ENCODE results near the gene PGS1. TPM values are rescaled to one million over a fixed set of nuclear protein-coding genes. Genes with fewer than 3 reads are reported as not detected.

PGS1 gene
- total RNA-seq, 5 donors from 2014 or later (not counting 1 experiment from before 2014, with no cell fraction given), result 60.5 to 87.2 (median 78.9) TPM

DNA sequence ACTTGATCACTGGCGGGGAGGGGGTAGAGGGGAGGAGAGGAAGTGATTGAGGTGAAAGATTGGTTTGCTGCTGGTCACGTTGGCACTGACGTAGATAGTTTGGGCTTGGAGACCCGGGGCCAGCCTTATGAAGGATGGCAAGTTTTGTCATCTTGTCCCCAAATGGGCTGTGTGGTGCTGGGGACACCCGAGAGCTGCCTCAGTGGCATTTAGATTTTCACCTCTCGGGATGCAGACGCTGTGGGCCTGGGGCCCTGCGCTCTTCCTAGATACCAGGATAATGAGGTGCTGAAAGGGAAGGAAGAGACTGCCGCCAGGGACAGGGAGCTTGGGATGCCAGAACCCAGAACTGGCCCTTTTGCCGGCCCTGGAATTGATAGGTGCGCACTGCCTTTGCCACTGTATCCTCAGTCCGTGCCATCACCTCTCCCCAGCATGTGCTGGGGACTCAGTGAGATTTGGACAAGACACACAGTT is 17.2 kb upstream of the PGS1 start:
- peak overlapping the region; percentile 82 to 86 for H3K27ac Mint-ChIP-seq
- H3K9me3 Mint-ChIP-seq, result no peaks in the 10 kb centered on the region
- Histone ChIP-seq H3K4me1 (ENCODE audit: control insufficient read depth in 1 of 2, extremely low read depth in 1 of 2, insufficient read depth in 2 of 2, low read length in 2 of 2) (peaks cover 22 to 47% of the 10 kb centered on the region in 2 experiments), H3K36me3 (ENCODE audit: control insufficient read depth in 2 of 2, extremely low read depth in 1 of 2, insufficient read depth in 1 of 2, low read length in 1 of 2) (peaks cover 0 to 23% of the 10 kb centered on the region in 2 donors), H3K27ac (ENCODE audit: low read length) (no peak overlapping the region), H3K27me3 (replicated peaks in 1 of 2; ENCODE audit: control insufficient read depth in 2 of 2, extremely low read depth in 1 of 2, insufficient read depth in 2 of 2, low read length in 1 of 2) (peaks cover 0 to 21% of the 10 kb centered on the region in 2 experiments), H3K4me3 (ENCODE audit: control insufficient read depth in 1 of 2, extremely low read depth in 1 of 2, low read length in 1 of 2) (no peak overlapping the region), H3K9me3 (no peaks in the 10 kb centered on the region)
- H3K4me3 Mint-ChIP-seq, result peak overlapping the region; percentile 77 to 84 (median 84)
- peaks cover 9% of the 10 kb centered on the region for H3K36me3 Mint-ChIP-seq
- POLR2A ChIA-PET, result interaction anchor here in 1 of 2 donors (0.5 kb wide), 1 partner anchor 116 kb away, joined by 3 read pairs; no protein-coding TSS in a partner anchor
- 67% methylated on average over 8 of the region's 12 CpGs for WGBS (ENCODE audit: insufficient coverage)
- peaks cover 22 to 36% (median 33%) of the 10 kb centered on the region in 3 donors for H3K4me1 Mint-ChIP-seq
- CTCF ChIA-PET, result interaction anchor here in 1 of 2 donors (0.5 to 1.3 kb wide), 4 partner anchors 17 to 51 kb away, joined by 3 to 7 read pairs (median 4); no protein-coding TSS in a partner anchor
- H3K27me3 Mint-ChIP-seq, result peaks cover 0 to 5% of the 10 kb centered on the region in 2 donors
- ATAC-seq (replicated peaks in 1 of 4) (no peak), DNase-seq (no peak)

DNA sequence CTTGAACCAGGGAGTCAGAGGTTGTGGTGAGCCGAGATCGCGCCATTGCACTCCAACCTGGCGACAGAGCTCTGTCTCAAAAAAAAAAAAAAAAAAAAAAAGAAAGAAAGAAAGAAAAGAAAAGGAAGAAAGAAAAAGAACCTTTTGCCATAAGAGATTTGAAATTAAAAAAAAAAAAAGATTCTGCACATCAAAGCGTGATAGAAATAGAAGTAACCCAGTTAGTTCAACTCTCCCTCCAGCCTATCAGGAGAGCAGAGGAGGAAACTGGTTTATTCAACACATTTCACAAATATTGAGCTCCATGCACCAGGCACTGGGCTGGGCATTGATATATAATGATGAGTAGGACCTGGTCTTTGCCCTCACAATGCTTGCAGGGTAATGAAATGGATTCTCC is 16.2 kb upstream of the PGS1 start:
- DNase-seq, result no peak
- Histone ChIP-seq H3K27me3 (replicated peaks in 1 of 2; ENCODE audit: control insufficient read depth in 2 of 2, extremely low read depth in 1 of 2, insufficient read depth in 2 of 2, low read length in 1 of 2) (peaks cover 0 to 25% of the 10 kb centered on the region in 2 experiments), H3K4me3 (ENCODE audit: control insufficient read depth in 1 of 2, extremely low read depth in 1 of 2, low read length in 1 of 2) (no peak overlapping the region), H3K36me3 (ENCODE audit: control insufficient read depth in 2 of 2, extremely low read depth in 1 of 2, insufficient read depth in 1 of 2, low read length in 1 of 2) (peaks cover 0 to 17% of the 10 kb centered on the region in 2 donors), H3K27ac (ENCODE audit: low read length) (no peak overlapping the region), H3K9me3 (no peaks in the 10 kb centered on the region), H3K4me1 (ENCODE audit: control insufficient read depth in 1 of 2, extremely low read depth in 1 of 2, insufficient read depth in 2 of 2, low read length in 2 of 2) (peaks cover 17 to 39% of the 10 kb centered on the region in 2 experiments)
- H3K27me3 Mint-ChIP-seq, result peaks cover 0 to 5% of the 10 kb centered on the region in 2 donors
- no CpG with 5 or more reads among the region's 5 CpGs for WGBS (ENCODE audit: insufficient coverage)
- peaks cover 9% of the 10 kb centered on the region for H3K36me3 Mint-ChIP-seq
- no peaks in the 10 kb centered on the region for H3K9me3 Mint-ChIP-seq
- H3K4me3 Mint-ChIP-seq, result no peak overlapping the region
- POLR2A ChIA-PET, result interaction anchor here (0.6 to 0.7 kb wide), 2 partner anchors 51 to 1712 kb away, joined by 5 to 6 read pairs; no protein-coding TSS in a partner anchor
- peaks cover 16 to 28% (median 24%) of the 10 kb centered on the region in 3 donors for H3K4me1 Mint-ChIP-seq
- H3K27ac Mint-ChIP-seq, result peak overlapping the region in 1 of 2 donors; percentile 42
- ATAC-seq (replicated peaks in 1 of 4), result no peak
- CTCF ChIA-PET, result interaction anchor here (0.5 to 1.6 kb wide), 12 partner anchors 13 to 402 kb away, joined by 3 to 6 read pairs (median 4); partner anchors contain the start of gene BIRC5 (in 1 of the 2)

DNA sequence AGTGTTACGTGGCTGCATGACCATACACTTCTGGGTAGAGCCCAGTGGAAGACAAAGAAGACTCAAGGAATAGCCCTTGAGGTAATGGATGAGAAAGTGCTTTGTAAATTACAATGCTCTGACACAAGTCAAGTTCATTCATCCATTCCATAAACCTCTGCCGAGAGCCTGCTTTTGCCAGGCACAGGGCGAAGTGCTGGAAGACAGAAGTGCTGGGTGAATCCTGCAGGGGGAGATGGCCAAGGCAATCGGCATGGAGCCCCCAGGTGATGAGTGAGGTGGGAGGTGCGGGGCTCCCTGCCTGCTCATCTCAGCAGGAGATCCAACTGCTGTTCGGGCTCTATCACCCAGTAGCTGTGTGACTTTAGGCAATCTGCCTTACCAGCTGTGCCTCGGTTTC is 15.8 kb upstream of the PGS1 start:
- Mint-ChIP-seq H3K4me1 (peaks cover 11 to 24% (median 19%) of the 10 kb centered on the region in 3 donors), H3K9me3 (no peaks in the 10 kb centered on the region), H3K4me3 (no peak overlapping the region), H3K27me3 (peaks cover 0 to 5% of the 10 kb centered on the region in 2 donors), H3K36me3 (peaks cover 5% of the 10 kb centered on the region), H3K27ac (peak overlapping the region in 1 of 2 donors; percentile 42)
- H3K27me3 ChIP-seq (replicated peaks in 1 of 2; ENCODE audit: control insufficient read depth in 2 of 2, extremely low read depth in 1 of 2, insufficient read depth in 2 of 2, low read length in 1 of 2), result peaks cover 0 to 25% of the 10 kb centered on the region in 2 experiments
- POLR2A ChIA-PET, result interaction anchor here in 1 of 2 donors (0.6 kb wide), 1 partner anchor 46 kb away, joined by 3 read pairs; no protein-coding TSS in a partner anchor
- no peak overlapping the region for H3K27ac ChIP-seq (ENCODE audit: low read length)
- 83% methylated on average over 3 of the region's 7 CpGs for WGBS (ENCODE audit: insufficient coverage)
- DNase-seq (no peak), ATAC-seq (replicated peaks in 1 of 4) (no peak)
- CTCF ChIA-PET, result interaction anchor here (0.5 to 1.6 kb wide), 9 partner anchors 11 to 149 kb away, joined by 3 to 4 read pairs (median 3); partner anchors contain the start of gene BIRC5 (in 1 of the 2)
- no peak overlapping the region for H3K4me3 ChIP-seq (ENCODE audit: control insufficient read depth in 1 of 2, extremely low read depth in 1 of 2, low read length in 1 of 2)
- peaks cover 0 to 12% of the 10 kb centered on the region in 2 donors for H3K36me3 ChIP-seq (ENCODE audit: control insufficient read depth in 2 of 2, extremely low read depth in 1 of 2, insufficient read depth in 1 of 2, low read length in 1 of 2)
- no peaks in the 10 kb centered on the region for H3K9me3 ChIP-seq
- peaks cover 13 to 35% of the 10 kb centered on the region in 2 experiments for H3K4me1 ChIP-seq (ENCODE audit: control insufficient read depth in 1 of 2, extremely low read depth in 1 of 2, insufficient read depth in 2 of 2, low read length in 2 of 2)

- no peak overlapping the region for H3K4me3 ChIP-seq (ENCODE audit: control insufficient read depth in 1 of 2, extremely low read depth in 1 of 2, low read length in 1 of 2)
- peaks cover 0 to 24% of the 10 kb centered on the region in 2 experiments for H3K27me3 ChIP-seq (replicated peaks in 1 of 2; ENCODE audit: control insufficient read depth in 2 of 2, extremely low read depth in 1 of 2, insufficient read depth in 2 of 2, low read length in 1 of 2)
- peaks cover 7 to 12% (median 8%) of the 10 kb centered on the region in 3 donors for H3K4me1 Mint-ChIP-seq
- no peak overlapping the region for H3K27ac Mint-ChIP-seq
- ATAC-seq (replicated peaks in 1 of 4) (no peak), DNase-seq (no peak)
- H3K36me3 ChIP-seq (ENCODE audit: control insufficient read depth in 2 of 2, extremely low read depth in 1 of 2, insufficient read depth in 1 of 2, low read length in 1 of 2), result no peaks in the 10 kb centered on the region
- peaks cover 0 to 5% of the 10 kb centered on the region in 2 donors for H3K27me3 Mint-ChIP-seq
- no peak overlapping the region for H3K4me3 Mint-ChIP-seq
- POLR2A ChIA-PET, result no interaction called here
- no peaks in the 10 kb centered on the region for H3K9me3 Mint-ChIP-seq
- 30% methylated on average over 20 of the region's 26 CpGs for WGBS (ENCODE audit: insufficient coverage)
- H3K36me3 Mint-ChIP-seq, result no peaks in the 10 kb centered on the region
- no peaks in the 10 kb centered on the region for H3K9me3 ChIP-seq
- H3K4me1 ChIP-seq (ENCODE audit: control insufficient read depth in 1 of 2, extremely low read depth in 1 of 2, insufficient read depth in 2 of 2, low read length in 2 of 2), result peaks cover 2 to 18% of the 10 kb centered on the region in 2 experiments
- H3K27ac ChIP-seq (ENCODE audit: low read length), result no peak overlapping the region
- CTCF ChIA-PET, result interaction anchor here in 1 of 2 donors (1.2 kb wide), 1 partner anchor 58 kb away, joined by 4 read pairs; no protein-coding TSS in a partner anchor
These were observed 13.8 kb upstream of the PGS1 start for GRCh38 chr17:78364436-78365281.

DNA sequence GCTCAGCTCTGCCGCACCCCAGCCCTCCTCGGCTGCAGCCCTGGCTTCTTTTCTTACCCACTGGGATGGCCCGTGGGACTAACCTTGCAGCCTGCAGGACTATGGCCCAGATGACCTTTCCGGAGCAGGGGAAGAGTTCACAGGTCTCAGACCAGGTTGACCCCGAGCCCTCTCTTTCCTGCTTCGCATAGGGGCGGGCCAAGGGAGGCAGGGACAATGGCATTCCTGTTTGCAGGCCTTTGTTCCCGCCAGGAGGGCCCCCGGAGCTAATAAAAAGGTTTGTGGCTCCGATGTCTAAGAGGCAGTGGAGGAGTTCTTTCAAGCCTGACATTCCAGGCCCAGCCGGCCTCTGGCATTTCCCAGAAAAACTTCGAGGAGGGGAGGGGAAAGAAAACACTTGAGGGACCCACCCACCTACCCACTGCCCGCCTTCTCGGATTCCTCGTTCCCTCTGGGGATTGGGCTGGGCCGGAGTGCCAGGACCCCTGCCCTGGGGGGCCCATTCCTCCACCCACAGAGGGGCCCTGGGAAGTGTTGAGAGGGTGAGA is 12.8 kb upstream of the PGS1 start:
- Mint-ChIP-seq H3K4me1 (peaks cover 5 to 12% (median 8%) of the 10 kb centered on the region in 3 donors), H3K4me3 (no peak overlapping the region), H3K27me3 (peaks cover 0 to 5% of the 10 kb centered on the region in 2 donors), H3K36me3 (no peaks in the 10 kb centered on the region), H3K27ac (no peak overlapping the region), H3K9me3 (no peaks in the 10 kb centered on the region)
- POLR2A ChIA-PET, result no interaction called here
- peaks cover 0 to 24% of the 10 kb centered on the region in 2 experiments for H3K27me3 ChIP-seq (replicated peaks in 1 of 2; ENCODE audit: control insufficient read depth in 2 of 2, extremely low read depth in 1 of 2, insufficient read depth in 2 of 2, low read length in 1 of 2)
- 88% methylated on average over 6 of the region's 16 CpGs for WGBS (ENCODE audit: insufficient coverage)
- no peak overlapping the region for H3K27ac ChIP-seq (ENCODE audit: low read length)
- no peaks in the 10 kb centered on the region for H3K9me3 ChIP-seq
- CTCF ChIA-PET, result interaction anchor here in 1 of 2 donors (0.5 kb wide), 1 partner anchor 192 kb away, joined by 3 read pairs; no protein-coding TSS in a partner anchor
- DNase-seq, result no peak
- H3K36me3 ChIP-seq (ENCODE audit: control insufficient read depth in 2 of 2, extremely low read depth in 1 of 2, insufficient read depth in 1 of 2, low read length in 1 of 2), result no peaks in the 10 kb centered on the region
- H3K4me1 ChIP-seq (ENCODE audit: control insufficient read depth in 1 of 2, extremely low read depth in 1 of 2, insufficient read depth in 2 of 2, low read length in 2 of 2), result peaks cover 0 to 13% of the 10 kb centered on the region in 2 experiments
- ATAC-seq (replicated peaks in 1 of 4), result no peak
- H3K4me3 ChIP-seq (ENCODE audit: control insufficient read depth in 1 of 2, extremely low read depth in 1 of 2, low read length in 1 of 2), result no peak overlapping the region

Data from T-cell (primary cell).